ENCODE measurements around the gene KAZN.

The KAZN gene

GRCh38 chr1:14654554-14654953, 56.1 kb downstream of the KAZN start:
- DNase-seq (ENCODE audit: low read depth) = no peak
- TF ChIP-seq CTCF (conservative IDR thresholded peaks at IDR 0.05; ENCODE audit: low read depth, low read length) = no peak
- no peak overlapping the region for H3K4me3 ChIP-seq (ENCODE audit: low read depth, low read length)

GRCh38 chr1:14655385-14655784, 56.9 kb downstream of the KAZN start:
- TF ChIP-seq CTCF (conservative IDR thresholded peaks at IDR 0.05; ENCODE audit: low read depth, low read length) = no peak
- H3K4me3 ChIP-seq (ENCODE audit: low read depth, low read length) = no peak overlapping the region
- DNase-seq (ENCODE audit: low read depth) = no peak

DNA sequence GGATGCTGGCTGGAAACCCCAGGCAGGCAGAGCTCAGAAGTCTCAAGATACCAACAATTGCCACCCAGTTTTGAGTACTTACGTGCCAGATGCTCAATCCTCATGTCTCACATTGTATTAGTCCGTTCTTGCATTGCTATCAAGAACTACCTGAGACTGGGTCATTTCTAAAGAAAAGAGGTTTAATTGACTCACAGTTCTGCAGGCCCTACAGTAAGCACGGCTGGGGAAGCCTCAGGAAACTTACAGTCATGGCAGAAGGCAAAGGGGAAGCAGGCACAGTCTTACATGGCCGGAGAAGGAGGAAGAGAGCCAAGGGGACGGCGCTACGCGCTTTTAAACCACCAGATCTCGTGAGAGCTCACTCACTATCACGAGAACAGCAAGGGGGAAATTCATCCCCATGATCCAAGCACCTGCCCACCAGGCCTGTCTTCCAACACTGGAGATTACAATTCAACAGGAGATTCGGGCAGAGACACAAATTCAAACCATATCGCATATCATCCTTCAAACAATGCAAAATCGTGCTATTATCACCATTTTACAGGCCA, 58.0 kb downstream of the KAZN start:
- DNase-seq (ENCODE audit: low read depth) = no peak
- TF ChIP-seq CTCF (conservative IDR thresholded peaks at IDR 0.05; ENCODE audit: low read depth, low read length) = no peak
- no peak overlapping the region for H3K4me3 ChIP-seq (ENCODE audit: low read depth, low read length)

- no peak for DNase-seq (ENCODE audit: low read depth)
- no peak for TF ChIP-seq CTCF (conservative IDR thresholded peaks at IDR 0.05; ENCODE audit: low read depth, low read length)
- no peak overlapping the region for H3K4me3 ChIP-seq (ENCODE audit: low read depth, low read length)
Measured at GRCh38 chr1:14658642-14659041, 60.2 kb downstream of the KAZN start.

DNA sequence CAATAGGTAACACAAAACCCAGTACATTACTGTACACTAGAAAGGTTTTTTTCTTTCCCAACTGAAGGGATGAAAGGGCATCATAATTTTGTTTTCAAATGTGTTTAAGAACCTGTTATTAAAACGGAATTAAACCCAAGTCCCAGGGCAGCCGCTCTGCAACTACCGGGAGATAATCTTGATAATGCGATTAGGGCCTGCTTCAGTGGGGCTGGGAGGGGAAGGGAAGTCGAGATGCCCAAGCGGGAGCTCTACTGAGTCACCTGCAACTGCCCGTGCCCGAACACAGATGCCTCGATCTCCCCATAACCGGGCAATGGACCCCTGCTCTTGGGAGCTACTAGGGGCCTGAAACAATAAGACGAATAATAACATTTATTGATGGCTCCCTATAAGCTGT, 61.4 kb downstream of the KAZN start:
- no peak overlapping the region for H3K4me3 ChIP-seq (ENCODE audit: low read depth, low read length)
- TF ChIP-seq CTCF (conservative IDR thresholded peaks at IDR 0.05; ENCODE audit: low read depth, low read length) = no peak
- DNase-seq (ENCODE audit: low read depth) = no peak

GRCh38 chr1:14660801-14661200, 62.3 kb downstream of the KAZN start:
- H3K4me3 ChIP-seq (ENCODE audit: low read depth, low read length) = no peak overlapping the region
- DNase-seq (ENCODE audit: low read depth) = no peak
- TF ChIP-seq CTCF (conservative IDR thresholded peaks at IDR 0.05; ENCODE audit: low read depth, low read length) = no peak

DNA sequence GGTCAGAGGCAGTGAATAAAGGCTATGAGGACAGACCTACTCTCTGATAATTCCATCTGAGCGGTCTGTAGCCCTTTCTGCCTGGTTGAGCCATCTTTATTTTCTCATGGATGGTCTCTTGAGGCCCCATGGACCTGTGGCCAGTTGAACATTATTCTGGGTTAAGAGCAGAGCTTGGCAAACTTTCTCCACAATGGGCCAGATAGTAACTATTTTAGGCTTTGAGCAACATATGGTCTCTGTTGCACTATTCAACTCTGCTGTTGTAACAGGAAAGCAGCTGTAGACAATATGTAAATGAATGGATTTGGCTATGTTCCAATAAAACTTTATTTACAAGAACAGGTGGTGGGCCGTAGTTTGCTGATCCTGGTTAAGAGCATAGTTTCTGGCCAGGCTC, 62.7 kb downstream of the KAZN start:
- TF ChIP-seq CTCF (conservative IDR thresholded peaks at IDR 0.05; ENCODE audit: low read depth, low read length) = no peak
- H3K4me3 ChIP-seq (ENCODE audit: low read depth, low read length) = no peak overlapping the region
- DNase-seq (ENCODE audit: low read depth) = no peak

Data from choroid plexus epithelial cell (primary cell).